GM23338 (cell line): Measurements from ENCODE around the gene METAP1D. TPM values are rescaled to one million over a fixed set of nuclear protein-coding genes. Genes with fewer than 3 reads are reported as not detected.

Source experiments
- ATAC-seq: fragments of 200-7000 bp; cut with Tn5 transposase; 3 replicates; pipeline ENCODE4 v1.9.1; 2020
- DNase-seq: peaks from one replicate; pipeline ENCODE4 v3.0.0-alpha.2; 2015; ENCODE audit warnings: low spot score
- H2AFZ ChIP-seq: fragments of 200-600 bp; sonication (generic); 2 replicates; pipeline ENCODE4 v1.8.0; 2016; ENCODE audit warnings: antibody characterized with exemption, mild to moderate bottlenecking, moderate library complexity
- H3F3A ChIP-seq: fragments of 200-600 bp; sonication (generic); replicated peaks from 2 replicates; pipeline ENCODE4 v1.8.0; 2017; ENCODE audit warnings: antibody characterized with exemption, mixed run types, low read depth
- H3K27ac ChIP-seq: fragments of 200-600 bp; sonication (generic); 2 replicates; pipeline ENCODE4 v1.6.1; 2016; ENCODE audit warnings: low read depth
- H3K27me3 ChIP-seq: fragments of 200-600 bp; sonication (generic); 2 replicates; pipeline ENCODE4 v1.8.0; 2016; ENCODE audit warnings: mild to moderate bottlenecking, mixed run types, moderate library complexity; ENCODE audit not compliant: insufficient read depth
- H3K36me3 ChIP-seq: fragments of 200-600 bp; sonication (generic); 2 replicates; pipeline ENCODE4 v1.8.0; 2016; ENCODE audit warnings: mild to moderate bottlenecking; ENCODE audit not compliant: insufficient read depth
- H3K4me1 ChIP-seq: fragments of 200-600 bp; sonication (generic); 2 replicates; pipeline ENCODE4 v1.8.0; 2016; ENCODE audit warnings: mild to moderate bottlenecking, moderate library complexity; ENCODE audit not compliant: insufficient read depth
- H3K4me2 ChIP-seq: fragments of 200-600 bp; sonication (generic); 2 replicates; pipeline ENCODE4 v1.7.1; 2017; ENCODE audit warnings: mixed run types
- H3K4me3 ChIP-seq: fragments of 200-600 bp; sonication (generic); 2 replicates; pipeline ENCODE4 v1.6.1; 2016; ENCODE audit warnings: mixed run types
- H3K79me2 ChIP-seq: fragments of 200-600 bp; sonication (generic); replicated peaks from 2 replicates; pipeline ENCODE4 v1.8.0; 2017; ENCODE audit warnings: mild to moderate bottlenecking; ENCODE audit not compliant: insufficient read depth
- H3K9me2 ChIP-seq: fragments of 200-600 bp; sonication (generic); 2 replicates; pipeline ENCODE4 v1.8.0; 2017; ENCODE audit not compliant: insufficient read depth
- H4K20me1 ChIP-seq: fragments of 200-600 bp; sonication (generic); replicated peaks from 2 replicates; pipeline ENCODE4 v1.8.0; 2017; ENCODE audit warnings: mild to moderate bottlenecking; ENCODE audit not compliant: insufficient read depth
- H3K27ac Mint-ChIP-seq: 2 replicates; pipeline ENCODE4 v1.8.0; 2020; ENCODE audit warnings: inconsistent platforms, mild to moderate bottlenecking, moderate library complexity, mixed read lengths
- H3K27me3 Mint-ChIP-seq: 3 replicates; pipeline ENCODE4 v1.8.0; 2022; ENCODE audit warnings: low read depth, mild to moderate bottlenecking, moderate library complexity, mixed read lengths, inconsistent platforms; ENCODE audit not compliant: insufficient read depth, poor library complexity
- H3K36me3 Mint-ChIP-seq: 3 replicates; pipeline ENCODE4 v1.8.0; 2021; ENCODE audit warnings: low read depth, mild to moderate bottlenecking, inconsistent platforms, moderate library complexity, mixed read lengths
- H3K4me1 Mint-ChIP-seq: 3 replicates; pipeline ENCODE4 v1.8.0; 2020; ENCODE audit warnings: mild to moderate bottlenecking, inconsistent platforms, mixed read lengths
- H3K4me3 Mint-ChIP-seq: 3 replicates; pipeline ENCODE4 v1.8.0; 2021; ENCODE audit warnings: moderate library complexity, mild to moderate bottlenecking, inconsistent platforms, mixed read lengths
- H3K9me3 Mint-ChIP-seq: 3 replicates; pipeline ENCODE4 v1.8.0; 2020; ENCODE audit warnings: moderate library complexity, mild to moderate bottlenecking, inconsistent platforms, mixed read lengths
- CREB1 ChIP-seq: fragments of 250-450 bp; sonication (Bioruptor Pico); IDR thresholded peaks from 2 replicates; pipeline ENCODE4 v1.5.0; 2020; ENCODE audit warnings: low read depth, mild to moderate bottlenecking, moderate library complexity
- CTCF ChIP-seq, 2 experiments: fragments of 200-600 bp in 1 of 2; sonication (generic) in 1 of 2; conservative IDR thresholded peaks; 2 replicates each; pipeline versions ENCODE4 v1.5.1 to v1.6.1; 2016 to 2017; ENCODE audit warnings: antibody characterized with exemption in 2 of 2, low read depth in 2 of 2, mild to moderate bottlenecking in 2 of 2, moderate library complexity in 1 of 2
- ETS1 ChIP-seq: IDR thresholded peaks from 2 replicates; pipeline ENCODE4 v1.6.1; 2016; ENCODE audit warnings: antibody characterized with exemption
- EZH2 ChIP-seq: fragments of 200-600 bp; sonication (generic); IDR thresholded peaks from one replicate; pipeline ENCODE4 v1.8.0; 2017; ENCODE audit warnings: antibody characterized with exemption, mild to moderate bottlenecking, low read depth; ENCODE audit not compliant: unreplicated experiment
- EZH2phosphoT487 ChIP-seq: fragments of 200-600 bp; sonication (generic); IDR thresholded peaks from one replicate; pipeline ENCODE4 v1.8.1; 2018; ENCODE audit warnings: antibody characterized with exemption; ENCODE audit not compliant: unreplicated experiment
- JUNB ChIP-seq: IDR thresholded peaks from one replicate; pipeline ENCODE4 v1.6.1; 2016; ENCODE audit warnings: antibody characterized with exemption; ENCODE audit not compliant: unreplicated experiment
- NANOG ChIP-seq: IDR thresholded peaks from 2 replicates; pipeline ENCODE4 v1.6.1; 2016; ENCODE audit warnings: antibody characterized with exemption, borderline replicate concordance
- POLR2AphosphoS5 ChIP-seq: IDR thresholded peaks from 2 replicates; pipeline ENCODE4 v1.6.1; 2016; ENCODE audit warnings: antibody characterized with exemption, low read depth
- STAT1 ChIP-seq: IDR thresholded peaks from one replicate; pipeline ENCODE4 v1.6.1; 2016; ENCODE audit warnings: antibody characterized with exemption; ENCODE audit not compliant: unreplicated experiment
- ZNF331 ChIP-seq: fragments of 250-450 bp; sonication (Bioruptor Pico); IDR thresholded peaks from 2 replicates; pipeline ENCODE4 v1.5.0; 2020; ENCODE audit warnings: low read depth, mild to moderate bottlenecking, moderate library complexity
- ZNF462 ChIP-seq: fragments of 250-450 bp; sonication (Bioruptor Pico); IDR thresholded peaks from 2 replicates; pipeline ENCODE4 v1.5.0; 2020; ENCODE audit warnings: mild to moderate bottlenecking, moderate library complexity
- polyA plus RNA-seq: library from polyadenylated mRNA; unstranded; fragments of >200 nt; fragmentation: Nextera tagmentation; extraction: Ambion mirVana; gene quantifications from 2 replicates; pipeline ENCODE4 v1.2.1, GENCODE V29; 2016
- total RNA-seq: library from RNA; depleted of rRNA; stranded (reverse); fragments of >200 nt; shearing (Covaris generic); gene quantifications from 2 replicates; pipeline ENCODE4 v1.2.3, GENCODE V29; 2014

METAP1D gene
- total and polyA plus RNA-seq, 2 experiments from 2014 or later: 12.8 to 15.5 TPM

- no peak for TF ChIP-seq ZNF462
- TF ChIP-seq CREB1: no peak
- TF ChIP-seq NANOG: no peak
- TF ChIP-seq JUNB: no peak
- no peak for TF ChIP-seq EZH2
- no peak for TF ChIP-seq ZNF331
- no peak for TF ChIP-seq STAT1
- no peak for TF ChIP-seq EZH2phosphoT487
- no peak for TF ChIP-seq ETS1
Measured at GRCh38 chr2:171965661-171966060, 34.1 kb upstream of the METAP1D start (continued).

GRCh38 chr2:171966235-171966634 is 33.5 kb upstream of the METAP1D start:
- H4K20me1 ChIP-seq: 0 out of 2 replicates have a peak, but pooled peaks cover 9% of the 10 kb centered on the region
- ATAC-seq (no peak), DNase-seq (no peak)
- no peaks in the 10 kb centered on the region for H3K27me3 Mint-ChIP-seq
- no peaks in the 10 kb centered on the region for H3K4me1 Mint-ChIP-seq
- no peaks in the 10 kb centered on the region for H3K9me2 ChIP-seq
- no peaks in the 10 kb centered on the region for H3K4me1 ChIP-seq
- H3F3A ChIP-seq: no peaks in the 10 kb centered on the region
- H3K79me2 ChIP-seq: no peaks in the 10 kb centered on the region
- no peak overlapping the region for H2AFZ ChIP-seq
- H3K9me3 Mint-ChIP-seq: no peaks in the 10 kb centered on the region
- H3K36me3 ChIP-seq: 0 out of 2 replicates have a peak, but pooled peaks cover 12% of the 10 kb centered on the region
- no peak overlapping the region for H3K4me2 ChIP-seq
- no peak overlapping the region for H3K4me3 ChIP-seq
- H3K36me3 Mint-ChIP-seq: peaks cover 19% of the 10 kb centered on the region; the same call in 2 of the 3 replicates
- no peak overlapping the region for H3K4me3 Mint-ChIP-seq
- no peaks in the 10 kb centered on the region for H3K27me3 ChIP-seq
- H3K27ac ChIP-seq: no peak overlapping the region
- H3K27ac Mint-ChIP-seq: no peak overlapping the region
- TF ChIP-seq NANOG: no peak
- no peak for TF ChIP-seq POLR2AphosphoS5
- no peak for TF ChIP-seq CTCF (conservative IDR thresholded peaks at IDR 0.05; ENCODE audit: low read depth in 2 of 2)
- TF ChIP-seq EZH2: no peak
- no peak for TF ChIP-seq ZNF331
- no peak for TF ChIP-seq EZH2phosphoT487
